H9 (cell line): Measurements from ENCODE around the gene MACROH2A1. TPM values are rescaled to one million over a fixed set of nuclear protein-coding genes. Genes with fewer than 3 reads are reported as not detected.

Experiments used
- DNase-seq: peaks from one replicate; pipeline ENCODE4 v3.0.0-alpha.2; 2017
- H2AFZ ChIP-seq: one replicate; pipeline ENCODE4 v1.6.1; 2013; ENCODE audit warnings: mild to moderate bottlenecking, low read length, control low read depth, moderate library complexity
- H2AK5ac ChIP-seq: 2 replicates; pipeline ENCODE4 v1.6.1; 2013; ENCODE audit warnings: low read length, control low read depth, mixed read lengths; ENCODE audit not compliant: insufficient read length
- H2BK120ac ChIP-seq: one replicate; pipeline ENCODE4 v1.6.1; 2013; ENCODE audit warnings: low read depth, mild to moderate bottlenecking, low read length, control low read depth, inconsistent platforms; ENCODE audit not compliant: poor library complexity, severe bottlenecking
- H2BK12ac ChIP-seq: 2 replicates; pipeline ENCODE4 v1.6.1; 2013; ENCODE audit warnings: low read length, control low read depth, mixed read lengths, low read depth; ENCODE audit not compliant: insufficient read length
- H2BK15ac ChIP-seq: 2 replicates; pipeline ENCODE4 v1.6.1; 2013; ENCODE audit warnings: low read depth, low read length, control low read depth
- H2BK20ac ChIP-seq: one replicate; pipeline ENCODE4 v1.6.1; 2013; ENCODE audit warnings: low read depth, mild to moderate bottlenecking, low read length, control low read depth, inconsistent platforms; ENCODE audit not compliant: poor library complexity, severe bottlenecking
- H2BK5ac ChIP-seq: 2 replicates; pipeline ENCODE4 v1.6.1; 2013; ENCODE audit warnings: low read length, control low read depth, mixed read lengths; ENCODE audit not compliant: insufficient read length
- H3K14ac ChIP-seq: 2 replicates; pipeline ENCODE4 v1.6.1; 2013; ENCODE audit warnings: low read length, control low read depth; ENCODE audit not compliant: insufficient read depth
- H3K18ac ChIP-seq: 2 replicates; pipeline ENCODE4 v1.6.1; 2013; ENCODE audit warnings: low read depth, mild to moderate bottlenecking, mixed read lengths, low read length, control low read depth; ENCODE audit not compliant: insufficient read length
- H3K23ac ChIP-seq: 2 replicates; pipeline ENCODE4 v1.6.1; 2013; ENCODE audit warnings: low read length, control low read depth, mixed read lengths, low read depth; ENCODE audit not compliant: insufficient read length
- H3K23me2 ChIP-seq: 2 replicates; pipeline ENCODE4 v1.6.1; 2013; ENCODE audit warnings: low read depth, mild to moderate bottlenecking, mixed read lengths, low read length, control low read depth; ENCODE audit not compliant: insufficient read length, poor library complexity, severe bottlenecking
- H3K27ac ChIP-seq: 2 replicates; pipeline ENCODE4 v1.5.1; 2013; ENCODE audit warnings: low read length, control low read depth, mixed read lengths, low read depth; ENCODE audit not compliant: insufficient read length
- H3K27me3 ChIP-seq: 2 replicates; pipeline ENCODE4 v1.6.1; 2013; ENCODE audit warnings: low read length, control low read depth, inconsistent platforms; ENCODE audit not compliant: insufficient read depth
- H3K4ac ChIP-seq: 2 replicates; pipeline ENCODE4 v1.6.1; 2013; ENCODE audit warnings: low read depth, mild to moderate bottlenecking, control low read depth, inconsistent platforms, low read length, moderate library complexity
- H3K4me1 ChIP-seq: 2 replicates; pipeline ENCODE4 v1.6.1; 2013; ENCODE audit warnings: low read length, control low read depth, inconsistent platforms; ENCODE audit not compliant: insufficient read depth
- H3K4me2 ChIP-seq: 2 replicates; pipeline ENCODE4 v1.6.1; 2013; ENCODE audit warnings: low read length, control low read depth, mixed read lengths; ENCODE audit not compliant: insufficient read length, insufficient read depth
- H3K56ac ChIP-seq: 2 replicates; pipeline ENCODE4 v1.6.1; 2013; ENCODE audit warnings: low read depth, mild to moderate bottlenecking, mixed read lengths, low read length, control low read depth; ENCODE audit not compliant: insufficient read length
- H3K79me1 ChIP-seq: 2 replicates; pipeline ENCODE4 v1.6.1; 2013; ENCODE audit warnings: low read depth, mild to moderate bottlenecking, moderate library complexity, low read length, control low read depth, inconsistent platforms; ENCODE audit not compliant: insufficient read depth, poor library complexity, severe bottlenecking
- H3K79me2 ChIP-seq: 2 replicates; pipeline ENCODE4 v1.6.1; 2013; ENCODE audit warnings: low read length, control low read depth, inconsistent platforms; ENCODE audit not compliant: insufficient read depth
- H3K9ac ChIP-seq: 2 replicates; pipeline ENCODE4 v1.6.1; 2013; ENCODE audit warnings: low read length, control low read depth, mixed read lengths; ENCODE audit not compliant: insufficient read length; ENCODE audit errors: extremely low read depth
- H3K9me3 ChIP-seq: one replicate; pipeline ENCODE4 v1.6.1; 2013; ENCODE audit warnings: low read depth, low read length, inconsistent platforms; ENCODE audit not compliant: control insufficient read depth
- H3T11ph ChIP-seq: one replicate; pipeline ENCODE4 v1.6.1; 2013; ENCODE audit warnings: mild to moderate bottlenecking, low read length, control low read depth, inconsistent platforms
- H4K20me1 ChIP-seq: one replicate; pipeline ENCODE4 v1.6.1; 2013; ENCODE audit not compliant: control insufficient read depth, insufficient read length, insufficient read depth
- H4K5ac ChIP-seq: 2 replicates; pipeline ENCODE4 v1.6.1; 2013; ENCODE audit warnings: low read depth, mild to moderate bottlenecking, mixed read lengths, low read length, control low read depth; ENCODE audit not compliant: insufficient read length
- H4K8ac ChIP-seq: replicated peaks from 2 replicates; pipeline ENCODE4 v1.6.1; 2013; ENCODE audit warnings: low read length, control low read depth, mixed read lengths, low read depth; ENCODE audit not compliant: insufficient read length
- H4K91ac ChIP-seq: 2 replicates; pipeline ENCODE4 v1.6.1; 2013; ENCODE audit warnings: low read depth, mild to moderate bottlenecking, moderate library complexity, mixed read lengths, low read length, control low read depth; ENCODE audit not compliant: insufficient read length
- H3K27ac Mint-ChIP-seq, 3 experiments: 2 replicates in 2 of 3; 3 replicates in 1 of 3; pipeline ENCODE4 v1.8.0; 2020 to 2021; ENCODE audit warnings: mixed read lengths in 3 of 3, mild to moderate bottlenecking in 1 of 3, moderate library complexity in 1 of 3
- H3K27me3 Mint-ChIP-seq: 2 replicates; pipeline ENCODE4 v1.8.0; 2021; ENCODE audit warnings: low read depth, mild to moderate bottlenecking, moderate library complexity, mixed read lengths
- H3K36me3 Mint-ChIP-seq, 3 experiments: 2 replicates in 2 of 3; 3 replicates in 1 of 3; pipeline ENCODE4 v1.8.0; 2020 to 2021; ENCODE audit warnings: low read depth in 3 of 3, mixed read lengths in 3 of 3; ENCODE audit not compliant: insufficient read depth in 1 of 3
- H3K4me1 Mint-ChIP-seq, 2 experiments: 2 replicates each; pipeline ENCODE4 v1.8.0; 2020; ENCODE audit warnings: mixed read lengths in 2 of 2
- H3K4me3 Mint-ChIP-seq, 2 experiments: 2 replicates in 1 of 2; 3 replicates in 1 of 2; pipeline ENCODE4 v1.8.0; 2020 to 2021; ENCODE audit warnings: mild to moderate bottlenecking in 2 of 2, mixed read lengths in 2 of 2, moderate library complexity in 1 of 2
- H3K9me3 Mint-ChIP-seq, 2 experiments: 2 replicates in 1 of 2; 3 replicates in 1 of 2; pipeline ENCODE4 v1.8.0; 2020; ENCODE audit warnings: mild to moderate bottlenecking in 2 of 2, mixed read lengths in 2 of 2, moderate library complexity in 1 of 2
- CTCF ChIP-seq: fragments of 200-600 bp; sonication (generic); conservative IDR thresholded peaks from 3 replicates; pipeline ENCODE4 v1.8.0; 2021; ENCODE audit warnings: antibody characterized with exemption, mild to moderate bottlenecking
- WGBS: extraction: QIAGEN DNeasy Blood & Tissue Kit; methylation state at CpG from one replicate; pipeline ENCODE4 v1.1.7; 2013; ENCODE audit warnings: missing lambda C conversion rate, low lambda C conversion rate, mixed read lengths; ENCODE audit not compliant: insufficient read length; ENCODE audit errors: extremely low coverage; 5-methylcytosine and 5-hydroxymethylcytosine counted together
- total RNA-seq: library from RNA; stranded (reverse); gene quantifications from 2 replicates; pipeline ENCODE4 v1.2.1, GENCODE V29; 2021

Gene MACROH2A1
- total RNA-seq, 1 experiment from 2014 or later, result 111 TPM

GRCh38 chr5:135306557-135306956 lies 92.5 kb downstream of the MACROH2A1 start:
- WGBS, result no CpG with 5 or more reads among the region's 9 CpGs
- H2BK20ac ChIP-seq, result no peak overlapping the region
- H2BK120ac ChIP-seq, result no peak overlapping the region
- H3T11ph ChIP-seq, result no peak overlapping the region
- H3K27me3 ChIP-seq, result no peaks in the 10 kb centered on the region; the same call in 1 of the 2 replicates
- H4K91ac ChIP-seq, result no peak overlapping the region
- H3K14ac ChIP-seq, result no peak overlapping the region
- H2AK5ac ChIP-seq, result no peak overlapping the region
- no peaks in the 10 kb centered on the region for H3K79me2 ChIP-seq
- H3K27ac ChIP-seq, result no peak overlapping the region
- no peak overlapping the region for H3K4ac ChIP-seq
- no peak overlapping the region for H2BK12ac ChIP-seq
- H3K23me2 ChIP-seq, result no peaks in the 10 kb centered on the region
- no peak overlapping the region for H3K23ac ChIP-seq
- Mint-ChIP-seq H3K36me3 (no peaks in the 10 kb centered on the region), H3K9me3 (no peaks in the 10 kb centered on the region), H3K27ac (no peak overlapping the region), H3K27me3 (peaks cover 51% of the 10 kb centered on the region), H3K4me1 (peaks cover 8 to 19% of the 10 kb centered on the region in 2 experiments), H3K4me3 (no peak overlapping the region)
- no peak overlapping the region for H2BK5ac ChIP-seq
- no peak overlapping the region for H4K8ac ChIP-seq
- H4K20me1 ChIP-seq, result no peaks in the 10 kb centered on the region
- no peak overlapping the region for H2AFZ ChIP-seq
- no peak overlapping the region for H3K18ac ChIP-seq
- no peak overlapping the region for H3K4me2 ChIP-seq
- H3K79me1 ChIP-seq, result no peaks in the 10 kb centered on the region
- H3K9ac ChIP-seq, result no peak overlapping the region
- no peak overlapping the region for H3K56ac ChIP-seq
- no peak overlapping the region for H2BK15ac ChIP-seq
- H3K4me1 ChIP-seq, result no peaks in the 10 kb centered on the region
- no peak overlapping the region for H4K5ac ChIP-seq
- TF ChIP-seq CTCF, result no peak
- H3K9me3 ChIP-seq, result no peaks in the 10 kb centered on the region
- no peak for DNase-seq
